Measurements from ENCODE around the gene RBM39.
"Not testable (repeated sequence)": the region's sequence is repeated elsewhere in the genome, so short reads cannot be mapped to it uniquely, and the experiment has no call there.

RBM39 gene

DNA sequence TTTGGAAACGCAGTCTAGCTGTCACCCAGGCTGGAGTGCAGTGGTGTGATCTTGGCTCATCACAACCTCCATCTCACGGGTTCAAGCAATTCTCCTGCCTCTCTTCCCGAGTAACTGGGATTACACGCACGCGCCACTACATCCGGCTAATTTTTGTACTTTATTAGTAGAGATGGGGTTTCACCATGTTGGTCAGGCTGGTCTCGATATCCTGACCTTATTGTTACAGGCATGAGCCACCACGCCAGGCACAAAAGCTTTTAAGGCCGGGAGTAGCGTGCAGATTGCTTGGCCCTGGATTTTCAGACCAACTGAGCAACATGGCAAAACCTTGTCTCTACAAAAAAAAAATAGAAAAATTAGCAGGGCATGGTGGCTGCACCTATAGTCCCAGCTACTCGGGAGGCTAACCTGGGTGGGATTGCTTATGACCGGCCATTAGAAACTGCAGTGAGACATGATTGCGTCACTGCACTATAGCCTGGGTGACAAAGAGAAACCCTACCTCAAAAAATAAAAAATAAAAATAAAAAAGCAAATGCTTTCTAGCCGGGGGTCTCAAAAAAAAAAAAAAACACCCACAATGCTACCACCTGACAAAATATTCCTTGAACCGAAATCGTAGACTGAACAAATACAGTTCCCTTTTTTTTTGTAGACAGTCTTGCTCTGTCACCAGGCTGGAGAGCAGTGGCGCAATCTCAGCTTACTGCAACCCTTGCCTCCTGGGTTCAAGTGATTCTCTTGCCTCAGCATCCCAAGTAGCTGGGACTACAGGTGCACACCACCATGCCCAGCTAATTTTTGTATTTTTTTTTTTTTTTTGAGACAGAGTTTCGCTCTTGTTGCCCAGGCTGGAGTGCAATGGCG, 15.0 kb downstream of the RBM39 start:
- no peak for DNase-seq (ENCODE audit: low read depth in 1 of 2, low spot score in 1 of 2)

DNA sequence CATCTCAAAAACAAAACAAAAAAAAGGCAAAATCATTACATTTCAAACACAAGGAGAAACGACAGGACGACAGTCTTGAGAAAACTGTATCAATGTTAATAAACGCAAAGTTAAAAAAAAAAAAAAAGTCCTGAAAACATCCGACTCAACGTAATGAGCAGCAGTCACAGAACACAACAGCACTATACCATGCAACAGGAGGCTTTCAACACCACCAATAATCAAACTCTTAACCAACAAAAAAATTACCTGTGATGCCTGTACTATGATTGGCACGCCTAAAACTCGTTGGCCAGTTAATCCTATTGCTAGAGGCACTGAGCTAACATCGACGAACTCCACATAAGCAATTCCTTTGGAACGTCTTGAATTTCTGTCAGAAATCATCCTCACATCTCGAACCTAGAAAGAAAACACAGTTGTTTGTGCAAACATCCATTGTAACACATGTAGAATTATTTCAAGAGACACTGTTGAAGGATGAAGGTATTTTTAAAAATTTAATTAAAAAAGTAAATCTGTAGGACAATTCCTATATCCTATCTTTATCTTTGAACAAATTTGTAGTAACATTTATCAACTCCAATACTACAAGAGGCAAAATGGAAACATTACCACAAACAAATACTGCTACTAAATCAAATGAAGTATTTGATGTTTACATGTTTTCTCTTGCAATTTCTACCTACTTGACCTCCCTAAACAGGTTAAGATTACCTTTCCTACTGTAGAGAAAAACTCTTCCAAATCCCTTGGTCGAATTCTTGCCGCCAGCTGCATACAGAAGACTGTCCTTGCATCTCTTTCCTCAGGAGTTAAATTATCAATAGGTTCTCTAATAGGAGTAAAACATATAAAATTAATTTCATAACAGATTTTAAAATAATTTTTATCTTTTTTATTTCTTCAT, 17.5 kb downstream of the RBM39 start:
- DNase-seq (ENCODE audit: low read depth in 1 of 2, low spot score in 1 of 2) = no peak

DNA sequence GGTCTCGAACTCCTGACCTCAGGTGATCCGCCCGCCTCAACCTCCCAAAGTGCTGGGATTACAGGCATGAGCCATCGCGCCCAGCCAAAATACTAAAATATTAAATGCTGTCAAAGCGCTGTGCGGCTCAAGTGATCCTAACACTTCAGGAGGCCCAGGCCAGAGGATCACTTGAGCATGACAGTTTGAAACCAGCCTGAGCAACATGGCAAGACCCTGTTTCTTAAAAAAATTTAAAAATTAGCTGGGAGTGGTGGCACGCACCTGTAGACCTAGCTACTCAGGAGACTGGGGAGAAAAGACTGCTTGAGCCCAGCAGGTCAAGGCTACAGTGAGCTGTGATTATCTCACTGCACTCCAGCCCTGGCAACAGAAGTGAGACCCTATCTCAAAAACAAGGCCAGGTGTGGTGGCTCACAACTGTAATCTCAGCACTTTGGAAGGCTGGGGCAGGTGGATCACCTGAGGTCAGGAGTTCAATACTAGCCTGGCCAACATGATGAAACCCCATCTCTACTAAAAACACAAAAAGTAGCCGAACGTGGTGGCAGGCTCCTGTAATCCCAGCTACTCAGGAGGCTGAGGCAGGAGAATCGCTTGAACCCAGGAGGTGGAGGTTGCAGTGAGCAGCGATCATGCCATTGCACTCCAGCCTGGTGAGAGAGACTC, 18.3 kb downstream of the RBM39 start:
- not testable (repeated sequence) for DNase-seq (ENCODE audit: low read depth in 1 of 2, low spot score in 1 of 2)

DNA sequence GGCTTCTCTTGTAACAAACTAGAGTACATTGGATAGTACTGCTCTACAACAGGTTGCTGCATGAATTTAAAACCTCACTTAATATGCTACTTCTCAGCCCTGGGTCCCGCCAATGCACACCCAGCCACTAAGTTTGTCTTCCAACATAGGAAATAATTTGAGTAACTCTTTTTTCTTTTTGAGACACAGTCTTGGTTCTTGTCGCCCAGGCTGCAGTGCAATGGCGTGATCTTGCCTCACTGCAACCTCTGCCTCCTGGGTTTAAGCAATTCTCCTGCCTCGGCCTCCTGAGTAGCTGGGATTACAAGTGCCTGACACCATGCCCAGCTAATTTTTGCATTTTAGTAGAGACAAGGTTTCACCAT, 18.8 kb downstream of the RBM39 start:
- not testable (repeated sequence) for DNase-seq (ENCODE audit: low read depth in 1 of 2, low spot score in 1 of 2)

DNA sequence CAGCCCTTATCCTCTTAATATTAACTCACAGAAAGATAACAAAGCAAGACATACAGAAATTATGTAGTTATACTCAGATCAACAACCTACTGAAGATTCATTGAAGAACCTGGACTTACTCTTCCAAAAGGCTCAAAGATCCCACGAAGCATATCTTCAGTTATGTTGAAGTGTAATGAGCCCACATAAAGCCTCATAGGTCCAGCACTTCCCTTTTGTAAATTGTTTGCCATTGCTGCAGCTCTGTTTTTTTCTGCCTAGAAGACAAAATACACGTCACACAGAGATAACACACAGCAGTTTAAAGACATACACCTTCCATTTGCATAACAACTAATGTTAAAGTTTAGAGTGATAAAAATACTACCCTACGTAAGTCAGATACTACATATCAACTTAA, 20.4 kb downstream of the RBM39 start:
- no peak for DNase-seq (ENCODE audit: low read depth in 1 of 2, low spot score in 1 of 2)

DNA sequence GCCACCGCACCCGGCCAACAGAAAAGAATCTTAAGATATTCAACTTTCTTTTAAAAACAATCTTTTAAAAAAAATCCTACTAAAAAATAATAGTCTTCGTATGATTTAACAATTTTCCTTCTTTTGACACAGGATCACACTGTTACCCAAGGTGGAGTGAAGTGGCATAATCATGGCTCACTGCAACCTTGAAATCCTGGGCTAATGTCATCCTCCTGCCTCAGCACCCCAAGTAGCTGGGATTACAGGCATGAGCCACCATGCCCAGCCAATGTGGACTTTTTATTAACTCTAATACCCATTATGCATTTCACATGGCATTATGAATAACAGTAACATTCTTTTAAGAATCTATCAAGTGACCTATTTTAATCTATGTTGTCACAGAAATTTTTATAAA, 20.8 kb downstream of the RBM39 start:
- DNase-seq (ENCODE audit: low read depth in 1 of 2, low spot score in 1 of 2) = no peak

DNA sequence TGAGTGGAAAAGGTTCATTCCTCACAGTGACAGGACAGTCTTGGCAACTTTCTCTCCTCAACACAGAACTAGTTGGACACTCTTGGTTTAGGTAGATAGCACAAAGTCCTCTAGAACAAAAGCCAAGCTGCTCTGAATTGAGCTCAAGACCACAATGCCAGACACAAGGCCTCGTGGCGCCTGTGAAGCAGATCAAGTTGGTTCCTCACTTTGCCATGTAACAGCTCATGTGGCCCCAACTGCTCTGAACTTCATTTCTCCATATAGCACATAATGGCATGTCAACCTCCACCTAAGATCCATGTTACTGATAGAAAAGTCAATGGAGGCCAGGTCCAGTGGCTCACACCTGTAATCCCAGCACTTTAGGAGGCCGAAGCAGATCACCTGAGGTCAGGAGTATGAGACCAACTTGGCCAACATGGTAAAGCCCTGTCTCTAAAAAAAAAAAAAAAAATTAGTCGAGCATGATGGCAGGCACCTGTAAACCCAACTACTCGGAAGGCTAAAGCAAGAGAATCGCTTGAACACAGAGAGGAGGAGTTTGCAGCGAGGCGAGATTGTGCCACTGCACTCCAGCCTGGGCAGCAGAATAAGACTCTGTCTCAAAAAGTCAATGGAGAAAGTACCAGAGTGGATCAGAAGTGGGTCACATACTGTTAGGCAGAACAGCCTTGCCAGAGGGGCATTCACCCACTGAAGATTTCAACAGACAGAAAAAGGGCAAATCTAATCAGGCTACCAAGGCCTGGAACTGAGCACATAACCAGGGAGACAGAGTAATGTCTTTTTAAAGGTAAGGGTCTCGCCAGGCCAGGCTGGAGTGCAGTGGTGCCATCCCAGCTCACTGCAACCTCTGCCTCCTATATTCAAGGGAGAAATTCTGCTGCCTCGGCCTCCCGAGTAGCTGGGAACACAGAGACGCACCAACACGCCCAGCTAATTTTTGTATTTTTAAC, 21.6 kb downstream of the RBM39 start:
- DNase-seq (ENCODE audit: low read depth in 1 of 2, low spot score in 1 of 2) = no peak

DNA sequence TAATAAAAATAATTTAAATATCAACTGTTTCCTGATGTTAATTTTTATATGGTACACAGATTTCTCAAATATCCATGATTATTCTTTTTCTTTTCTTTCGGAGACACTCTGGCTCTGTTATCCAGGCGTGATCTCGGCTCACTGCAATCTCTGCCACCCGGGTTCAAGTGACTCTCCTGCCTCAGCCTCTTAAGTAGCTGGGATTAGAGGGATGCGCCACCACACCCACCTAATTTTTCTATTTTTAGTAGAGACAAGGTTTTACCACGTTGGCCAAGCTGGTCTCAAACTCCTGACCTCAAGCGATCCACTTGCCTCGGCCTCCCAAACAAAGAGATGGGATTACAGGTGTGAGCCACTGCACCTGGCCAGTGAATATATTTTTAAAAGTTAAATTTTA, 22.3 kb downstream of the RBM39 start:
- DNase-seq (ENCODE audit: low read depth in 1 of 2, low spot score in 1 of 2) = no peak

DNA sequence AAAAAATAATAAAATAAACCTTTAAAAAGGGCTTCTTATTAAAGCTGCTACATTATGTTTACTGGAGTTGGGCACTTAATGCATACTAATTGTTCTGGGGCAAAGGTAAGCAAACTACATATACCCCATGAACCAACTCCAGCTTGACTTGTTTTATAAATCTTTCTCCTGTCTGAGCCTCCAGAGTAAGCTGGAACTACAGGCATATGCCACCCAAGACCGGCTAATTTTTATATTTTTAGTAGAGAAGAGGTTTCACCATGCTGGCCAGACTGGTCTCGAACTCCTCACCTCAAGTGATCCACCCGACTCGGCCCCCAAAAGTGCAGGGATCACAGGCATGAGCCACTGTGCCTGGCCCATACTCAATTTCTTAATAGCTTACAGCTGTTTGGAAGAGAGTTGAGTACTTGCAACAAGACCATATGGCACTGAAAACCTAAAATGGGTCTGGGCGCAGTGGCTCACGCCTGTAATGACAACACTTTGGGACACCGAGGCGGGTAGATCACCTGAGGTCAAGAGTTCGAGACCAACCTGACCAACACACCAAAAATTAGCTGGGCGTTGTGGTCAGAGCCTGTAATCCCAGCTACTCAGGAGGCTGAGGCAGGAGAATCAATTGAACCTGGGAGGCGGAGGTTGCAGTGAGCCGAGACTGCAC, 23.0 kb downstream of the RBM39 start:
- DNase-seq (ENCODE audit: low read depth in 1 of 2, low spot score in 1 of 2) = no peak

DNA sequence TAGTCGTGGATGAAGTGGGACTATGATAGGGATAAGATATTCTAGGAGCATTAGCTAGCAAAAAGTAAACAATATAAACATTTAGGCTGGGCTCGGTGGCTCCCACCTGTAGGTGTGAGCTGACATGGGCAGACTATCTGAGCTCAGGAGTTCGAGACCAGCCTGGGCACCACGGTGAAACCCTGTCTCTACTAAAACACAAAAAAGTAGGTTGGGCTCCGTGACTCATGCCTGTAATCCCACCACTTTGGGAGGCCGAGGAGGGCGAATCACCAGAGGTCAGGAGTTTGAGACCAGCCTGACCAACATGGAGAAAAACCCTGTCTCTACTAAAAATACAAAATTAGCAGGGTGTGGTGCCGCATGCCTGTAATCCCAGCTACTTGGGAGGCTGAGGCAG, 23.7 kb downstream of the RBM39 start:
- not testable (repeated sequence) for DNase-seq (ENCODE audit: low read depth in 1 of 2, low spot score in 1 of 2)

DNA sequence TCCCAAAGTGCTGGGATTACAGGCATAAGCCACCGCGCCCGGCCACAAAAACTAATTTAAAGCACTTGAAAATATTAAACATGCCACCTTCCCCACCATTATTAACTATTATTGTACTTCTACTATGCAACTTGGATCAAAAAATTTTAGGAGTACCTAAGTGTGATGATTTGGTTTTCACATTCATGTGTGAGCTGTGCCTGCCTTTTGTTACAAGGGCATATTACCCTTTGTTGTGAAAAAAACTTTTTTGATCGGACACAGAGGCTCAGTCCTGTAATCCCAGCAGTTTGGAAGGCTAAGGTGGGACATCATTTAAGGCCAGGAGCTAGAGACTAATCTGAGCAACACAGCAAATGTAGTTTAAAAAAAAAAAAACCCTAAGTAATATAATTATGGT, 25.7 kb downstream of the RBM39 start:
- no peak for DNase-seq (ENCODE audit: low read depth in 1 of 2, low spot score in 1 of 2)

DNA sequence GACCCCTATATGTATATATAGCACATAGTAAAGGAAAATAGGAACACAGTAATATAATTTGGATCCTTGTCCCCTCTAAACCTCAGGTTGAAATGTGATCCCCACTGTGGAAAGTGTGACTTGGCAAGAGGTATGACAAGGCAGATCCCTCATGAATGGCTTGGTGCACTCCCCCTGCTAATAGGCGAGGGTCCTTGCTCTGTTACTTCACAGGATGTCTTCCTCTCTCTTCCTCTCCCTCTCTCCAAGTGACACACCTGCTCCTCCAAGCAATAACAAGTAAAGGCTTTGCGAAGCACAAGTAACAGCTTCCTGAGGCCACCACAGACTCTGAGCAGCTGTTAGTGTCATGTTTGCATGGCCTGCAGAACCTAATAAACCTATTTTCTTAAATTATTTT, 26.4 kb downstream of the RBM39 start:
- DNase-seq (ENCODE audit: low read depth in 1 of 2, low spot score in 1 of 2) = no peak

DNA sequence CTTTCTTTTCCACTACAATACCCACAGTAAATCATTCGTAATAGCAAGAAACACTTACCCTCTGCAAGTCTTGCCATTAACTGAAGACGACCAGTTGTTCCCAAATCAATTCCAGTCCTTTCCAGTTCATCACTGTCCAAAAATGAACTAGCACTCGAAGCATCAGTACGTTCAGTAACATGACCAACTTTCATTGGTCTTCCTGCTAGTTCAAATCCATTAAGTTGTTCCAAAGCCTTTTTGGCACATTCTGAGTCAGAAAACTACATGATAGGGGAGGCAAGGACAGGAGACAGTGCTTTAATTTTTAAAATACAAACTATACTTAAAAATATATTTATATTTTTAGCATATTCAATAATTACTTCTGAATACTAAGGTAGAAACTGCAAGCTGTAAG, 27.9 kb downstream of the RBM39 start:
- no peak for DNase-seq (ENCODE audit: low read depth in 1 of 2, low spot score in 1 of 2)

DNA sequence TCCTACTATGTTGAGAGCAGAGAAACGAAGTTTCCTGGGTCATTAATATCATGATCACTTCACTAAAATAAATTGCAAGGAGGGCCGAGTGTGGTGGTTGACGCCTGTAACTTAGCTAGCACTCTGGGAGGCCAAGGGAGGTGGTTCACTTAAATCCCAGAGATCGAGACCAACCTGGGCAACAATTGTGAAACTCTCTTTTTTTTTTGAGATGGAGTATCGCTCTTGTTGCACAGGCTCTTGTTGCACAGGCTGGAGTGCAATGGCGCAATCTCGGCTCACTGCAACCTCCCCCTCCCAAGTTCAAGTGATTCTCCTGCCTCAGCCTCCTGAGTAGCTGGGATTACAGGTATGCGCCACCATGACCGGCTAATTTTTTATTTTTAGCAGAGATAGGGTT, 28.9 kb downstream of the RBM39 start:
- DNase-seq (ENCODE audit: low read depth in 1 of 2, low spot score in 1 of 2) = not testable (repeated sequence)

DNA sequence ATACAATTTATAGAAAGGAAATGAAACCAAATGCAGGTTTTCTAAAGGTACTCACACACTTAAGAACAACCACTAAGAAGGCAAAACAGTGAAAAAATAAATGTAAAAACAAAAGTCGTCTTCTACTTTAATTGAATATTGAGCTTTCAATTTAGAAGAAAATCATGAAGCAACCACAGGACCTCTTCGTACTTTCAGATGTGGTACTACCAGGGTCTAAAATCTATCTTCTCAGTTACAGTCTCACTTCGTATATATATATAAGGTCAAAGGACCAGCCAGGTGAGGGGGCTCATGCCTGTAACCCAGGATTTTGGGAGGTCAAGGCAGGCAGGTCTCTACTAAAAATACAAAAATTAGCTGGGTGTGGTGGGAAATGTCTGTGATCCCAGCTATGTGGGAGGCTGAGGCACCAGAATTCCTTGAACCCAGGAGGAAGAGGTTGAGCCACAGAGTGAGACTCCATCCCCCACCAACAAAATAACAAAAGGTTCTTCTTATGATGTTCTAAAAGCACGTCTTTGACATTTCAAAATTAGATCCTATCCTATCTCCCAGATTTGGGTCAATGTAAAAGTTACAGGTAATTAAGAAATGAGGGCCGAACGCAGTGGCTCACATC, 30.4 kb downstream of the RBM39 start:
- DNase-seq (ENCODE audit: low read depth in 1 of 2, low spot score in 1 of 2) = no peak

DNA sequence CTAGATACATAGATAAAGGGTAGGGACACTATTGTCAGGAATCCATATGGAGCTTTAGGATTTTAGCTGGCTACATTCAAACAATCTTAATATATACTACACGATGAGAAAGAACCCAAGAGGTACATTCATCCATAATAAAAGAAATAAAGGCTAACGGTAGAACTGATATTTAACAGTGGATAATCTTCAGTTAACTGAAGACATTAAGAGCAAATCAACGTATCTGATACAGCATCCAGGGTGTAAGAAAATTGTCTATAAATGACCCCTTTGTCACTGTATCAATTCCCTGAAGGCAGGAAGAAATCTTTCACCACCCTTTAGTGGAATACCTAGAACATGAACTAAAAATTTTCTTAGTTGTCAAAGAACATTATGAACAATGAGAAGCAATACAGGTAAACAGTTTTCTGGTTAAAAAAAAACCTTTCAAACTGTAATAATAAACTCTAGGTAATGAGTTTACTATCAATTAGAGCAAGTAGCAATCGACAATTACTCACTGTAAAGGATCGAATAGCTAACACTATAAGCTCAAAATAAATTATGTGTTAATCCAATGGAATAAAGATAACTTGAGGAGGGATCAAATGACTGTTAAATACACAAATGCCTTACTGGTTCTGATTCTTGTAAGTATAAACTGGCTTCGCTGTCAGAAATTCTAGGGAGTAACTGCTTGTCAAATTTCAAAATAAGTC, 31.0 kb downstream of the RBM39 start:
- no peak for DNase-seq (ENCODE audit: low read depth in 1 of 2, low spot score in 1 of 2)

DNA sequence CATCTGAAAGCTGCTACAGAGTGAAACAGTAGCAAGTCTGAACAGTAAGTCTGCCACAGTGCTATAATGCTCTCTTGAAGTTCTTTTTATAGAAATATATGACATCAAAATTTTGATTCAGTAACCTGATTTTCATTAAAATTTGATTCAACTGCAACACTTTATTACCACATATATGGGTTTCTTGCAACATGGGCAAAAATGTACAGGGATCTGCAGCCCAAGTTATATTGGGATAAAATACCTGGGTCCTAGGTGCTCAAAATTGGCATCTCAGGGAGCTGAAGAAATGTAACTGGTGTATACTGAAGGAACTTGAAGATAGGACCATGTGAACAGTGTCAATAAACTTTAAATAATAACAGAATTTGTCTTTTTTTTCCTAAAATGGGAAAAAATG, 32.0 kb downstream of the RBM39 start:
- DNase-seq (ENCODE audit: low read depth in 1 of 2, low spot score in 1 of 2) = no peak

DNA sequence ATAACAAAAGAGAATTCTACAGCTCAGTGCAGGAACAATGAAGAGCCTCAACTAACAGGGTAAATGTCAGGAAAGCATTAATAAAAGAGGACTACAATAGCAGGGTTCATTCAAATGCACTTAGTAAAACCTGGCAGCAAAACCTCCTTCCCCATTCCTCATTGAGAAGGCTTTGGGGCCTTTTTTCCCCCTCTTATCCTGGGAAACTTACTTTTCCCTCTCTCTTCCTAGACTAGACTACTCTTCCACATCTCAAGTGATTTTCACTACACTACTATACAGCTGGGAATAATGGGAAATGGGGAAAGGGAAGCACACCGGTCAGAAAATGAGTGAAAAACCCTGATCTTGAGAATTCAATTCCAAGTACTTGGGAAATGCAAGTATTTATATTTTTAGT, 32.8 kb downstream of the RBM39 start:
- DNase-seq (ENCODE audit: low read depth in 1 of 2, low spot score in 1 of 2) = no peak

DNA sequence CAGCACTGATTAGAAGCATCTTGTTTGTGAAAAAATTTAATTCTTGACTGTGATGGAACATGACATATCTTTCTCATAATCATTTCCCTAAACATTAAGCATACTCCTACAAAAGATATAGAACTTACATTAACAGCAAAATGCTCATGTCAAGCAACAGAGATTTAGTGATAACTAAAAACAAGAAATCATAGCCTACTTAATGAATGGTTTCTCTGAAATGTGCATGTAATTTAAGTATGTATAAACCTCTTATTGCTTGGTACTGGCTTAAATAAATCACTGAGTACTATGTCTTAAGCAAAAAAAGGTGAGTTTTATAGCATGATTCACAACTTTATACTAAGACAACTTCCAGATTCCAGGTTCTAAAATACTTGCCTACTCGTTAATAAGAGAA, 33.6 kb downstream of the RBM39 start:
- no peak for DNase-seq (ENCODE audit: low read depth in 1 of 2, low spot score in 1 of 2)
